H1 (cell line): ENCODE data around the gene RARA. TPM values are rescaled to one million over a fixed set of nuclear protein-coding genes. Genes with fewer than 3 reads are reported as not detected.

ENCODE experiments used
- CTCF ChIA-PET: fragments of 300-600 bp; sonication (Branson Sonifier 250); formaldehyde crosslinking; loops from one replicate; lab custom pipeline; 2021; ENCODE audit not compliant: partially characterized antibody; lab: Charles Lee
- POLR2A ChIA-PET: fragments of 300-600 bp; sonication (Branson Sonifier 250); formaldehyde crosslinking; loops from one replicate; lab custom pipeline; 2021; ENCODE audit warnings: inconsistent platforms; ENCODE audit not compliant: partially characterized antibody; lab: Charles Lee
- DNase-seq, 2 experiments: peaks; one replicate each; pipeline versions ENCODE4 v3.0.0 to v3.0.0-alpha.2; 2010 to 2022; ENCODE audit warnings: low spot score in 2 of 2, low read depth in 1 of 2, mixed read lengths in 1 of 2
- FAIRE-seq: peaks from 2 replicates; lab custom pipeline; 2011; peaks lifted over from hg19 to GRCh38; lab: Jason Lieb, UNC
- H2AFZ ChIP-seq: 2 replicates; pipeline ENCODE4 v1.8.1; 2012; ENCODE audit warnings: low read length, inconsistent platforms
- H2AK5ac ChIP-seq: 2 replicates; pipeline ENCODE4 v1.6.1; 2013; ENCODE audit warnings: low read depth, low read length
- H2BK120ac ChIP-seq: replicated peaks from 2 replicates; pipeline ENCODE3; 2013; ENCODE audit warnings: low read depth, low read length, inconsistent platforms
- H2BK12ac ChIP-seq: 2 replicates; pipeline ENCODE4 v1.6.1; 2013; ENCODE audit warnings: low read depth, low read length
- H2BK15ac ChIP-seq: 2 replicates; pipeline ENCODE4 v1.6.1; 2013; ENCODE audit warnings: low read length
- H2BK20ac ChIP-seq: 2 replicates; pipeline ENCODE4 v1.6.1; 2013; ENCODE audit warnings: low read length
- H2BK5ac ChIP-seq: 2 replicates; pipeline ENCODE4 v1.6.1; 2013; ENCODE audit warnings: low read depth, low read length
- H3K14ac ChIP-seq: 2 replicates; pipeline ENCODE4 v1.6.1; 2013; ENCODE audit warnings: inconsistent platforms; ENCODE audit not compliant: insufficient read length
- H3K18ac ChIP-seq: 2 replicates; pipeline ENCODE4 v1.6.1; 2013; ENCODE audit warnings: low read length; ENCODE audit errors: extremely low read depth
- H3K23ac ChIP-seq: 2 replicates; pipeline ENCODE4 v1.6.1; 2013; ENCODE audit warnings: inconsistent platforms; ENCODE audit not compliant: insufficient read length
- H3K23me2 ChIP-seq: 2 replicates; pipeline ENCODE4 v1.6.1; 2013; ENCODE audit warnings: low read depth, low read length
- H3K27ac ChIP-seq: 2 replicates; pipeline ENCODE4 v1.6.1; 2011; ENCODE audit warnings: low read depth, low read length, inconsistent platforms
- H3K27me3 ChIP-seq, 4 experiments: replicated peaks in 1 of 4; 1 replicate in 1 of 4; 2 replicates in 3 of 4; pipeline versions ENCODE4 v1.6.1 to v1.8.1; 2011 to 2013; ENCODE audit warnings: low read length in 3 of 4, mild to moderate bottlenecking in 3 of 4, inconsistent platforms in 2 of 4, mixed read lengths in 2 of 4, moderate library complexity in 1 of 4; ENCODE audit not compliant: control insufficient read depth in 3 of 4, insufficient read depth in 3 of 4; ENCODE audit errors: extremely low read depth in 1 of 4
- H3K36me3 ChIP-seq, 4 experiments: 2 replicates each; pipeline versions ENCODE4 v1.6.1 to v1.8.1; 2011 to 2013; ENCODE audit warnings: mild to moderate bottlenecking in 4 of 4, low read length in 3 of 4, moderate library complexity in 2 of 4, control low read depth in 1 of 4, inconsistent platforms in 1 of 4; ENCODE audit not compliant: insufficient read depth in 4 of 4, control insufficient read depth in 2 of 4
- H3K4ac ChIP-seq: replicated peaks from 2 replicates; pipeline ENCODE3; 2013; ENCODE audit warnings: low read length, low read depth, mixed read lengths, inconsistent platforms; ENCODE audit not compliant: insufficient read length
- H3K4me1 ChIP-seq, 4 experiments: replicated peaks in 1 of 4; 1 replicate in 1 of 4; 2 replicates in 3 of 4; pipeline versions ENCODE4 v1.6.1 to v1.8.1; 2011 to 2013; ENCODE audit warnings: low read length in 3 of 4, inconsistent platforms in 2 of 4, mixed read lengths in 1 of 4; ENCODE audit not compliant: insufficient read depth in 4 of 4, control insufficient read depth in 3 of 4
- H3K4me2 ChIP-seq, 2 experiments: 2 replicates each; pipeline versions ENCODE4 v1.6.1 to v1.8.1; 2011 to 2013; ENCODE audit warnings: low read depth in 2 of 2, low read length in 2 of 2, control low read depth in 1 of 2, inconsistent platforms in 1 of 2, mild to moderate bottlenecking in 1 of 2; ENCODE audit not compliant: insufficient read depth in 1 of 2
- H3K4me3 ChIP-seq, 4 experiments: fragments of 200-600, 300-600 bp in 1 of 4; sonication (generic), shearing (Covaris generic), sonication (Bioruptor Twin) in 1 of 4; 2 replicates each; pipeline versions ENCODE4 v1.5.1 to v1.8.1; 2011 to 2016; ENCODE audit warnings: low read length in 4 of 4, low read depth in 3 of 4, control low read depth in 2 of 4, inconsistent platforms in 2 of 4, mild to moderate bottlenecking in 2 of 4, mixed read lengths in 1 of 4, moderate library complexity in 1 of 4; ENCODE audit not compliant: insufficient read depth in 2 of 4; ENCODE audit errors: extremely low read depth in 1 of 4
- H3K56ac ChIP-seq: replicated peaks from 2 replicates; pipeline ENCODE3; 2013; ENCODE audit warnings: low read depth, mild to moderate bottlenecking, mixed read lengths, low read length, inconsistent platforms; ENCODE audit not compliant: insufficient read length
- H3K79me1 ChIP-seq: 2 replicates; pipeline ENCODE4 v1.6.1; 2013; ENCODE audit warnings: low read depth, low read length, control low read depth
- H3K79me2 ChIP-seq, 2 experiments: 2 replicates each; pipeline versions ENCODE4 v1.6.1 to v1.8.1; 2012 to 2013; ENCODE audit warnings: low read length in 2 of 2, mild to moderate bottlenecking in 2 of 2, inconsistent platforms in 1 of 2; ENCODE audit not compliant: insufficient read depth in 2 of 2, control insufficient read depth in 1 of 2
- H3K9ac ChIP-seq, 4 experiments: replicated peaks in 1 of 4; 1 replicate in 1 of 4; 2 replicates in 3 of 4; pipeline versions ENCODE4 v1.6.1 to v1.8.1; 2011 to 2013; ENCODE audit warnings: low read depth in 3 of 4, low read length in 3 of 4, control low read depth in 2 of 4, mild to moderate bottlenecking in 2 of 4, moderate library complexity in 2 of 4, inconsistent platforms in 1 of 4; ENCODE audit errors: extremely low read depth in 1 of 4
- H3K9me3 ChIP-seq, 2 experiments: 2 replicates each; pipeline versions ENCODE4 v1.6.1 to v1.8.1; 2012 to 2013; ENCODE audit warnings: mild to moderate bottlenecking in 2 of 2, moderate library complexity in 2 of 2, control low read depth in 1 of 2, inconsistent platforms in 1 of 2, low read depth in 1 of 2, low read length in 1 of 2, mixed read lengths in 1 of 2; ENCODE audit not compliant: insufficient read depth in 2 of 2
- H4K20me1 ChIP-seq, 2 experiments: replicated peaks in 1 of 2; 2 replicates each; pipeline versions ENCODE3 to v1.8.1; 2011 to 2013; ENCODE audit warnings: inconsistent platforms in 2 of 2, low read length in 2 of 2, mild to moderate bottlenecking in 1 of 2; ENCODE audit not compliant: insufficient read depth in 2 of 2, control insufficient read depth in 1 of 2
- H4K5ac ChIP-seq: 2 replicates; pipeline ENCODE4 v1.6.1; 2013; ENCODE audit warnings: low read length, low read depth, mixed read lengths, inconsistent platforms; ENCODE audit not compliant: insufficient read length
- H4K8ac ChIP-seq: 2 replicates; pipeline ENCODE4 v1.8.0; 2013; ENCODE audit warnings: mild to moderate bottlenecking, moderate library complexity, low read length, inconsistent platforms; ENCODE audit not compliant: insufficient read depth; ENCODE audit errors: extremely low read depth
- H4K91ac ChIP-seq: replicated peaks from 2 replicates; pipeline ENCODE3; 2013; ENCODE audit warnings: low read length, mixed read lengths, inconsistent platforms; ENCODE audit not compliant: insufficient read length
- CBX5 ChIP-seq: fragments of 300-800, 300-1000 bp; sonication (generic); IDR thresholded peaks from 2 replicates; pipeline ENCODE4 v1.7.1; 2016; ENCODE audit warnings: antibody characterized with exemption, low read length, low read depth
- CTBP2 ChIP-seq: IDR thresholded peaks from 2 replicates; pipeline ENCODE4 v1.7.0; 2011; ENCODE audit warnings: borderline replicate concordance, mild to moderate bottlenecking, moderate library complexity, mixed read lengths, low read length; ENCODE audit not compliant: insufficient read depth, insufficient read length
- GTF2F1 ChIP-seq: IDR thresholded peaks from 2 replicates; pipeline ENCODE4 v1.6.1; 2012; ENCODE audit warnings: low read depth, low read length, improper control_type of control experiment, borderline replicate concordance
- HDAC6 ChIP-seq: IDR thresholded peaks from one replicate; pipeline ENCODE4 v1.7.1; 2012; ENCODE audit warnings: low read depth, mild to moderate bottlenecking, inconsistent platforms, low read length, moderate library complexity
- JUN ChIP-seq: IDR thresholded peaks from 2 replicates; pipeline ENCODE4 v1.6.1; 2011; ENCODE audit warnings: low read depth, mild to moderate bottlenecking, improper control_type of control experiment, low read length
- RBBP5 ChIP-seq: IDR thresholded peaks from 2 replicates; pipeline ENCODE4 v1.7.1; 2012; ENCODE audit warnings: low read depth, mild to moderate bottlenecking, inconsistent platforms, low read length, moderate library complexity, borderline replicate concordance
- RNF2 ChIP-seq: fragments of 200-900, 300-1000 bp; sonication (generic); IDR thresholded peaks from 2 replicates; pipeline ENCODE4 v1.7.1; 2016; ENCODE audit warnings: borderline replicate concordance, low read depth, mild to moderate bottlenecking, antibody characterized with exemption, low read length; ENCODE audit not compliant: poor library complexity, severe bottlenecking; ENCODE audit errors: missing control alignments
- SUZ12 ChIP-seq: fragments of 200-600 bp; sonication (generic); IDR thresholded peaks from 2 replicates; pipeline ENCODE4 v1.6.1; 2012; ENCODE audit warnings: mild to moderate bottlenecking, inconsistent platforms, low read length, moderate library complexity, mixed read lengths
- TAF1 ChIP-seq: IDR thresholded peaks from 2 replicates; pipeline ENCODE4 v1.6.1; 2011; ENCODE audit warnings: mild to moderate bottlenecking, low read depth, low read length
- TCF12 ChIP-seq: IDR thresholded peaks from 2 replicates; pipeline ENCODE4 v1.6.1; 2011; ENCODE audit warnings: low read depth, mild to moderate bottlenecking, low read length
- WGBS, 2 experiments: shearing (Covaris generic) in 1 of 2; methylation state at CpG; one replicate each; pipeline versions ENCODE4 v1.1.6 to v1.1.7; 2013 to 2015; ENCODE audit warnings: low lambda C conversion rate in 2 of 2, mixed read lengths in 2 of 2, inconsistent platforms in 1 of 2, low coverage in 1 of 2, missing lambda C conversion rate in 1 of 2; ENCODE audit not compliant: insufficient replicate concordance in 2 of 2, insufficient coverage in 1 of 2, insufficient read length in 1 of 2; ENCODE audit errors: extremely low coverage in 1 of 2, missing lambda C conversion rate in 1 of 2; 5-methylcytosine and 5-hydroxymethylcytosine counted together
- polyA plus RNA-seq, 7 experiments: library from polyadenylated mRNA; depleted of rRNA in 3 of 7; stranded (reverse) in 5 of 7; unstranded in 2 of 7; fragments of >200 nt in 5 of 7; fragments of 200-250 nt in 2 of 7; gene quantifications; 1 replicate in 5 of 7; 2 replicates in 1 of 7; 4 replicates in 1 of 7; pipeline versions ENCODE4 v1.2.1 to v1.2.3, GENCODE V29; 2011 to 2013; ENCODE audit warnings: missing spikeins in 2 of 7, mixed read lengths in 2 of 7
- total RNA-seq: library from RNA; stranded (reverse); fragmentation: NEBNext Ultra II Directional; extraction: Animal tissue kit (Norgen Biotek cat#: 25700); gene quantifications from 2 replicates; pipeline ENCODE4 v1.2.1, GENCODE V29; 2021

The RARA gene
- total and polyA plus RNA-seq, 2 of the 8 experiments (the other 6 are each of a cell fraction or from before 2014, with no cell fraction given) = 4.4 to 16.5 TPM

DNA sequence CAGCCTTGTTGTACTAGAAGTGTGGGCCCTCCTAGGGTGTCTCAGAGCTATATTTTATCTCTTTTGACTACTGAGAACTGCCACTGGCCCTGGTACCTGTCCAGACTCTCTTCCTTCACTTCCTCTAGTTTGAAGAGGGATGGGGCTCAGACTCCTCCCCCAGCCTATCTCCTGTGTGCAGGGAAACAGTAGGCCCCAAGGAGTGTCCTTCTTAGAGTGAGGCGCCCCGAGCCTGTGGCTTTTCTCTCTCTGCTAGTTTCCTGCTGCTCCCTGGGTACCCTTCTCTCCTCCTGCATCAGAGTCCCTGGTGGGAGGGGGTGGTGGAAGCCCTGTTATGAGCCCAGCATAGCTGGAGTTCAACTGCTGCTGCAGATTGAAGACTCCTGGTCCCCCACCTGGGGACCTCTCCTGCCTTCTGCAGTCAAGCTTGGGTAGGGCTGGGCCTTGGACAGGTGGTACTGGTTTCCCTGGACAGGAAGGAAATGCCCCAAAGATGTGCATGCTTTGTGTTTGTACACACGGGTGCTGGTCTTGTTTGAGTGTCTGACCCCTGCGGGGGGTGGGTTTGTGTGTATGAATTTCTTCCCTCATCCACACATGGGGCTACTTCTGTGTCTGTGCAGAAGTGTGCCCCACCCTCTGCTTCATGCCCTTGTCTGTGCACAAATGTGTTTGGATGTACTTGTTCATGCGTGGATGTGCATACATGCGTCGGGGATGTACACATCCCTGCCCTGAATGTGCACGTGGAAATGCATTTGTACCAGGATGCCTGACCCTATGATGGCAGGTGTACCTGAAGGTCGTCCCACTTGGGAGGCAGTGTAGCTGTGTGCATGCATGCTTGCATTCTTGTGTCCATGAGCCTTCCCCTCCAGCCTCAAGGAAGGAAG lies 6.9 kb downstream of the RARA start:
- Histone ChIP-seq H3K27me3 (peaks cover 0 to 30% (median 16%) of the 10 kb centered on the region in 4 experiments; a peak in 5 of 7 replicates), H2BK20ac (no peak overlapping the region), H3K23ac (peak overlapping the region; percentile 1), H3K79me1 (peaks cover 7% of the 10 kb centered on the region), H3K79me2 (peaks cover 0 to 13% of the 10 kb centered on the region in 2 experiments; a peak in 2 of 4 replicates), H3K4me1 (peaks cover 0 to 36% (median 24%) of the 10 kb centered on the region in 4 experiments; a peak in 6 of 7 replicates), H4K91ac (no peak overlapping the region), H3K18ac (no peak overlapping the region), H3K4me2 (peak overlapping the region; percentile 75 to 97), H4K5ac (no peak overlapping the region), H3K9me3 (no peaks in the 10 kb centered on the region), H2BK12ac (peak overlapping the region; percentile 32; the same call in 1 of the 2 replicates), H3K23me2 (peaks cover 18% of the 10 kb centered on the region), H2AK5ac (0 out of 2 replicates have a peak overlapping the region, but pooled peaks have one; percentile 11), H3K56ac (no peak overlapping the region), H3K4ac (no peak overlapping the region), H3K27ac (no peak overlapping the region), H3K14ac (no peak overlapping the region), H3K9ac (peak overlapping the region in 1 of 4 experiments; percentile 48; a peak in 1 of 7 replicates), H4K8ac (no peak overlapping the region), H4K20me1 (peaks cover 7 to 14% of the 10 kb centered on the region in 2 experiments)
- 67% methylated on average over 9 of the region's 9 CpGs; no CpG with 5 or more reads in 1 of the 2 experiments for WGBS, 2 experiments
- POLR2A ChIA-PET = interaction anchor here (0.7 to 30.6 kb wide), 5 partner anchors 10 to 215 kb away, joined by 3 to 570 read pairs (median 5); partner anchors contain the start of genes CDC6, GJD3 and RARA
- TF ChIP-seq HDAC6 = no peak
- no peak for TF ChIP-seq GTF2F1
- no peak for TF ChIP-seq CTBP2
- no peak for TF ChIP-seq TCF12
- TF ChIP-seq JUN = no peak
- TF ChIP-seq RBBP5 = no peak
- no peak for TF ChIP-seq TAF1
- no peak for TF ChIP-seq RNF2
- no peak for TF ChIP-seq SUZ12
- TF ChIP-seq CBX5 = no peak
- TF ChIP-seq, all 59 proteins: peak for 0
- Histone ChIP-seq H3K4me3 (peak overlapping the region; percentile 10 to 81 (median 71); a peak in 6 of 8 replicates), H2BK120ac (no peak overlapping the region), H2AFZ (no peak overlapping the region), H2BK15ac (peak overlapping the region; percentile 32; the same call in 1 of the 2 replicates), H3K36me3 (no peaks in the 10 kb centered on the region), H2BK5ac (0 out of 2 replicates have a peak overlapping the region, but pooled peaks have one; percentile 2)
- FAIRE-seq = no peak
- no peak for DNase-seq
- CTCF ChIA-PET = interaction anchor here (0.6 to 39.2 kb wide), 14 partner anchors 9 to 100 kb away, joined by 3 to 1198 read pairs (median 4); partner anchors contain the start of genes GJD3 and RARA
